Measurements from ENCODE around the gene G6PC1.

Gene G6PC1

DNA sequence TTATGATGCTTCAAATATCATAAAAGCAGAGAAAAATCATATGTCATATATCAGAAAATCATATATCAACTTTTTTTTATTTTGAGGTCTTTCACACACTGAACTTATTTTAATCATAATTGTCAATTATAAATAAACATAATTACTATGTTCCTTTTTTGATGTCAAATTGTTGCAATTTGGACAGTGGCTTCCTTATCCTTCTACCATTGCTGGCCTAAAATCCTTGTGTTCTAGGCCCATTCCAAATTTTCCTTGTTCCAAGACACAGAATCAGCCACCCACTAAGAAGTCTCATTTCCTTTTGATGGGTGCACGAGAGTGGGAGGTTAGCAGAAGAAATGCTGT is 28.9 kb downstream of the G6PC1 start:
- in situ Hi-C loops (cut with MboI; ENCODE audit: low sequenced_read_pairs) = no loop called here

- in situ Hi-C loops (cut with MboI; ENCODE audit: low sequenced_read_pairs) = no loop called here
These were observed 37.4 kb downstream of the G6PC1 start for GRCh38 chr17:42937712-42938596.

- in situ Hi-C loops (cut with MboI; ENCODE audit: low sequenced_read_pairs) = no loop called here
These were observed 43.6 kb downstream of the G6PC1 start for GRCh38 chr17:42944211-42944610.

DNA sequence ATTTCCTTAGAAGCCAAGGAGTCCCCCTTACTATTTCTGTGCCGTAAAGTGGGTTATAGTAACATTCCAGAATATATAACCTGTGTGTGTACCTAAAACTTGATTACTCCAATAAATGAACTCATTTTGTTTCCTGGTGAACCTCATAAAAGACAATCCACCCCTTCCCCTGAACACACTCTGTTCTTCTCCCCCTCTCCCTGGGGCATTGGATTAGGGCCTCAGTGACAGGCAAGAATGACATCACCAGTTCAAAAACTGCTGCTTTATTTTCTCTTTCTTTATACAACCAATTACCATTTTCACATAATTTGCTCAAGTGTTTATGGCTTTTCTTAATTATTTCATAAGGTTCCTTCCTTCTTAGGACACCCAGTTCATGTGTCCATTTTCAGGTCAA is 46.2 kb downstream of the G6PC1 start:
- in situ Hi-C loops (cut with MboI; ENCODE audit: low sequenced_read_pairs) = no loop called here

- in situ Hi-C loops (cut with MboI; ENCODE audit: low sequenced_read_pairs) = no loop called here
These were observed 49.6 kb downstream of the G6PC1 start for GRCh38 chr17:42950044-42950783.

All from hTERT RPE-1 (cell line).